ENCODE results near the gene SMCO1.
"Not testable (repeated sequence)": the region's sequence is repeated elsewhere in the genome, so short reads cannot be mapped to it uniquely, and the experiment has no call there.

Gene SMCO1

GRCh38 chr3:196514913-196515621 lies at the start of gene SMCO1:
SMCO1 (minus strand) TSS chr3:196515346; CDS start chr3:196515209, 137 bp downstream.
- DNase-seq, result no peak

GRCh38 chr3:196563721-196564225 lies 48.6 kb upstream of the SMCO1 start:
- DNase-seq, result peak; percentile 84

- peak; percentile 18 for DNase-seq
Observed at GRCh38 chr3:196559826-196560225, 44.7 kb upstream of the SMCO1 start.

- DNase-seq, result no peak
Observed at GRCh38 chr3:196558476-196558875, 43.3 kb upstream of the SMCO1 start.

- DNase-seq, result no peak
Observed at GRCh38 chr3:196557236-196557635, 42.1 kb upstream of the SMCO1 start.

GRCh38 chr3:196555295-196555694 lies 40.1 kb upstream of the SMCO1 start:
- DNase-seq, result no peak

- DNase-seq, result no peak
Observed at GRCh38 chr3:196554205-196554604, 39.1 kb upstream of the SMCO1 start.

- no peak for DNase-seq
Observed at GRCh38 chr3:196553551-196553950, 38.4 kb upstream of the SMCO1 start.

- DNase-seq, result no peak
Observed at GRCh38 chr3:196552253-196552652, 37.1 kb upstream of the SMCO1 start.

- DNase-seq, result not testable (repeated sequence)
Observed at GRCh38 chr3:196550172-196550571, 35.0 kb upstream of the SMCO1 start.

GRCh38 chr3:196549312-196549711 lies 34.2 kb upstream of the SMCO1 start:
- not testable (repeated sequence) for DNase-seq

GRCh38 chr3:196547067-196547466 lies 31.9 kb upstream of the SMCO1 start:
- no peak for DNase-seq

- no peak for DNase-seq
Observed at GRCh38 chr3:196546537-196546936, 31.4 kb upstream of the SMCO1 start.

GRCh38 chr3:196544491-196544992 lies 29.4 kb upstream of the SMCO1 start:
- DNase-seq, result no peak

GRCh38 chr3:196541684-196542445 lies 26.7 kb upstream of the SMCO1 start:
- DNase-seq, result no peak

- DNase-seq, result no peak
Observed at GRCh38 chr3:196537319-196537984, 22.3 kb upstream of the SMCO1 start.

GRCh38 chr3:196533260-196533681 lies 18.1 kb upstream of the SMCO1 start:
- no peak for DNase-seq

- DNase-seq, result no peak
Observed at GRCh38 chr3:196531418-196531817, 16.3 kb upstream of the SMCO1 start.

GRCh38 chr3:196528639-196529233 lies 13.6 kb upstream of the SMCO1 start:
- peak; percentile 23 for DNase-seq

GRCh38 chr3:196525141-196525540 lies 10.0 kb upstream of the SMCO1 start:
- DNase-seq, result no peak

- DNase-seq, result no peak
Observed at GRCh38 chr3:196524527-196524926, 9.4 kb upstream of the SMCO1 start.

- no peak for DNase-seq
Observed at GRCh38 chr3:196523841-196524240, 8.7 kb upstream of the SMCO1 start.

- not testable (repeated sequence) for DNase-seq
Observed at GRCh38 chr3:196521291-196521690, 6.1 kb upstream of the SMCO1 start.

All from NCI-H226 (cell line).